Ovary (tissue), 9 donors: ENCODE measurements around the gene WDR86. TPM values are rescaled to one million over a fixed set of nuclear protein-coding genes. Genes with fewer than 3 reads are reported as not detected.

Source experiments
- DNase-seq, 5 donors: peaks; one replicate each; pipeline ENCODE4 v3.0.0-alpha.2; 2019 to 2020
- H3K27ac ChIP-seq, 2 donors: fragments of 200-600 bp; one replicate each; pipeline versions ENCODE4 v1.5.1 to v1.8.0; 2019 to 2022
- H3K27me3 ChIP-seq: fragments of 200-600 bp; one replicate; pipeline ENCODE4 v1.8.0; 2022
- H3K36me3 ChIP-seq: fragments of 200-600 bp; sonication (generic); one replicate; pipeline ENCODE4 v1.5.1; 2019
- H3K4me1 ChIP-seq: one replicate; pipeline ENCODE4 v1.8.1; 2013; ENCODE audit warnings: mild to moderate bottlenecking, moderate library complexity; ENCODE audit not compliant: insufficient read depth
- H3K4me3 ChIP-seq: fragments of 200-600 bp; sonication (generic); one replicate; pipeline ENCODE4 v1.5.1; 2017
- H3K9me3 ChIP-seq, 2 donors: fragments of 200-600 bp in 1 of 2; sonication (generic) in 1 of 2; one replicate each; pipeline versions ENCODE4 v1.5.1 to v1.8.1; 2013 to 2019; ENCODE audit warnings: mild to moderate bottlenecking in 1 of 2, moderate library complexity in 1 of 2
- EP300 ChIP-seq: sonication (generic); formaldehyde crosslinking; IDR thresholded peaks from one replicate; pipeline ENCODE4 v1.6.1; 2017; ENCODE audit warnings: antibody characterized with exemption
- POLR2A ChIP-seq: fragments of 450-650 bp; IDR thresholded peaks from one replicate; pipeline ENCODE4 v1.6.1; 2017; ENCODE audit warnings: antibody characterized with exemption, mild to moderate bottlenecking, moderate library complexity
- WGBS, 3 donors: extraction: QIAGEN DNeasy Blood & Tissue Kit in 1 of 3; methylation state at CpG; one replicate each; pipeline versions ENCODE4 v1.1.5 to v1.1.7; 2013 to 2017; 5-methylcytosine and 5-hydroxymethylcytosine counted together
- intact Hi-C, 4 donors: fragments of 100-400 bp; cut with DNase I; formaldehyde crosslinking; loops; one replicate each; pipeline versions ENCODE4 v1.11.0 to v1.15.1; 2022 to 2023
- polyA plus RNA-seq, 2 donors: library from polyadenylated mRNA; stranded (reverse); fragments of 200-250 nt in 1 of 2; fragments of 350-450 nt in 1 of 2; fragmentation: Illumina TruSeq in 1 of 2; extraction: RNeasy Lipid Tissue Mini Kit (QIAGEN cat#74804) in 1 of 2; gene quantifications; one replicate each; pipeline ENCODE4 v1.2.3, GENCODE V29; 2013 to 2014
- total RNA-seq, 7 donors: library from RNA; depleted of rRNA in 2 of 7; stranded (reverse); fragments of >200 nt in 2 of 7; fragmentation: NEBNext Ultra II Directional in 3 of 7; extraction: Animal tissue kit (Norgen Biotek cat#: 25700) in 3 of 7; gene quantifications; one replicate each; pipeline versions ENCODE4 v1.1.0 to v1.2.4, GENCODE V29; 2016 to 2023
- TF ChIP-seq, protein P1 (sequence below), 3 donors: fragments of 450-650 bp in 2 of 3; fragments of 200-600 bp in 1 of 3; IDR thresholded peaks; one replicate each; pipeline versions ENCODE4 v1.5.1 to v1.8.0; 2016 to 2022; ENCODE audit warnings: antibody characterized with exemption in 3 of 3, mild to moderate bottlenecking in 1 of 3
- donor health status: DM: no; HTN: no; CAD: no; lungs with moderate emphysema.
- donor health status: DM: no; HTN: no; CAD: no.
- donor health status: Bipolar disorder and iron deficiency.
- donor health status: DM: yes; HTN: yes; CAD: no.
- donor health status: DM: no; HTN: no; CAD: no.
- donor health status: DM: yes; HTN: yes; CAD: no.

Gene WDR86
- total and polyA plus RNA-seq, 9 donors, result 0.77 to 43.4 (median 11.1) TPM

DNA sequence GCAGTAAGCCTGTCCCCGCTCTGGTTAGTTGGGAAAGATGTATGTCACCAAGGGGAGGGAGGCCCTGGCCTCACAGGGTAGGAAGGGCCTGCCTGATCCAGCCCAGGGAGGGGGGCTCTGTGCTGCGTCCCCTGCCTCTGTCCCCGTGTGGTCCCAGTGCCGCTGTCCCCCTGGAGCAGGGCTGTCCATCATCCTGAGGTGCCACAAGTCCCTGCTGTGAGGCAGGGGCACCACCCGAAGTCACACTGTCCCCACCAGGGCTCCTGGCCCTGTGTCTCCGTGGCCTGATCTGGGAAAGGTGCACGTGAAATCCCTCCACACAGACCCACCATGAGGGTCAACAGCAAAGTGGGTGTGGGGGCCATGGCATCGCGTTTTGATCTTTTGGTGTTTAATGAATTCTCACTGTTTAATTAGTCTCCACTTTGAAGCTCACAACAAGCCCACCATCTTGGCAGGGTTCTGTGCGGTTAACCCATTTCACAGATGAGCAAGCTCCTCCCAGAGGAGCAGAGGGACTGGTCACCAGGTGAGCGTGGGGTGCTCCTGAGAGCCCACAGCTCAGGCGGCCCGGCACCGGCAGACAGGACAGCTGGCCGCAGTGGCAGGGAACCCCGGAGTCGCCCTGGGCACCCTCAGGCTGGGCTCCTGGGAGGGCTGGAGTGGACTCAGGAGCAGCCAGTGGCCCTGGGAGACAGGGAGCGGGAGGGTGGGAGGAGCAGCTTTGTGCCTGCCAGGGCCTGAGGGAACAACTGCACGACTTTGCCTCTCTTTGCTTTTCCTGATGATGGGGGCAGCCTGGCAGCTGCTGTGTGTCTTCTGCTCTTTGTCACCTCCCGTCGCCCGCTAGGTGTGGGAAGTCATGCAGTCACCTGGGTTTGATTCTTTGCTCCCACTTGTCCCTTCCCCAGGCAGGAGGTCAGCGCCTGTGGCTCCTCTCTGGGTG is 42.1 kb upstream of the WDR86 start:
- no peak overlapping the region for H3K4me3 ChIP-seq
- no peak overlapping the region for H3K27ac ChIP-seq
- intact Hi-C loops, result no loop called here
- WGBS, 3 donors, result 85 to 92% (median 88%) methylated on average over 23 of the region's 23 CpGs
- peak in 2 of 5 donors; percentile 13 to 30 for DNase-seq
- H3K9me3 ChIP-seq, result no peaks in the 10 kb centered on the region
- TF ChIP-seq, protein P1, sequence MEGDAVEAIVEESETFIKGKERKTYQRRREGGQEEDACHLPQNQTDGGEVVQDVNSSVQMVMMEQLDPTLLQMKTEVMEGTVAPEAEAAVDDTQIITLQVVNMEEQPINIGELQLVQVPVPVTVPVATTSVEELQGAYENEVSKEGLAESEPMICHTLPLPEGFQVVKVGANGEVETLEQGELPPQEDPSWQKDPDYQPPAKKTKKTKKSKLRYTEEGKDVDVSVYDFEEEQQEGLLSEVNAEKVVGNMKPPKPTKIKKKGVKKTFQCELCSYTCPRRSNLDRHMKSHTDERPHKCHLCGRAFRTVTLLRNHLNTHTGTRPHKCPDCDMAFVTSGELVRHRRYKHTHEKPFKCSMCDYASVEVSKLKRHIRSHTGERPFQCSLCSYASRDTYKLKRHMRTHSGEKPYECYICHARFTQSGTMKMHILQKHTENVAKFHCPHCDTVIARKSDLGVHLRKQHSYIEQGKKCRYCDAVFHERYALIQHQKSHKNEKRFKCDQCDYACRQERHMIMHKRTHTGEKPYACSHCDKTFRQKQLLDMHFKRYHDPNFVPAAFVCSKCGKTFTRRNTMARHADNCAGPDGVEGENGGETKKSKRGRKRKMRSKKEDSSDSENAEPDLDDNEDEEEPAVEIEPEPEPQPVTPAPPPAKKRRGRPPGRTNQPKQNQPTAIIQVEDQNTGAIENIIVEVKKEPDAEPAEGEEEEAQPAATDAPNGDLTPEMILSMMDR (IDR thresholded peaks at IDR 0.05), result no peak
- TF ChIP-seq POLR2A (no peak), EP300 (no peak)
- no peaks in the 10 kb centered on the region for H3K27me3 ChIP-seq
- peaks cover 1% of the 10 kb centered on the region for H3K4me1 ChIP-seq
- H3K36me3 ChIP-seq, result no peaks in the 10 kb centered on the region

DNA sequence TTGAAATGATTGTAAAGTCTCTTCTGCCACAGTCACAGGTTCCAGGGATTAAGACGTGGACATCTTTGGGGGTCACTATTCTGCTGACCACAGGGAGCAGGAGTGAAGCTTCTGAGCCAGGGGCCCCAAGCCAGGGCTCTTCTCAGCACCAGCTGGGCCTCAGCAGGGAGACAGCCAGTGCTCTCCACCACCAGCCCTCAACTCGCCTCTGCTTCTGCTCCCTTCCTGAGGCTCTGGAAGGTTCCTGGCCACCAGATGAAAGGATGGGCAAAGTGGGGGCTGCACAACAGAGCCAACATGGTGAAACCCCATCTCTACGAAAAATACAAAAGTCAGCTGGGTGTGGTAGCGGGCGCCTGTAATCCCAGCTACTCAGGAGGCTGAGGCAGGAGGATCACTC is 41.3 kb upstream of the WDR86 start:
- no peaks in the 10 kb centered on the region for H3K27me3 ChIP-seq
- H3K4me1 ChIP-seq, result peaks cover 1% of the 10 kb centered on the region
- WGBS, 3 donors, result 79 to 87% (median 82%) methylated on average over 5 of the region's 5 CpGs
- H3K9me3 ChIP-seq, result no peaks in the 10 kb centered on the region
- H3K36me3 ChIP-seq, result no peaks in the 10 kb centered on the region
- no peak overlapping the region for H3K27ac ChIP-seq
- no peak overlapping the region for H3K4me3 ChIP-seq
- TF ChIP-seq EP300, result no peak
- TF ChIP-seq POLR2A, result no peak
- TF ChIP-seq, protein P1 (IDR thresholded peaks at IDR 0.05), result no peak
- peak in 2 of 5 donors; percentile 6 to 23 for DNase-seq
- intact Hi-C loops, result no loop called here

- WGBS, 3 donors, result 86 to 91% (median 89%) methylated on average over 9 of the region's 9 CpGs
- TF ChIP-seq EP300, result no peak
- TF ChIP-seq, protein P1 (IDR thresholded peaks at IDR 0.05), result no peak
- no peak for TF ChIP-seq POLR2A
Measured at GRCh38 chr7:151449990-151450389, 40.2 kb upstream of the WDR86 start.

GRCh38 chr7:151448261-151449252 is 38.7 kb upstream of the WDR86 start:
- H3K27me3 ChIP-seq, result no peaks in the 10 kb centered on the region
- intact Hi-C loops, result loop anchor here in 3 of 4 donors (1.0 to 5.0 kb wide), 4 partner anchors 80 to 134 kb away; no protein-coding TSS in a partner anchor
- 4 to 15% (median 8%) methylated on average over 47 to 61 of the region's 61 CpGs for WGBS, 3 donors
- TF ChIP-seq, protein P1 (IDR thresholded peaks at IDR 0.05), result peak; percentile 70 to 86 (median 86)
- TF ChIP-seq EP300 (no peak), POLR2A (no peak)
- H3K27ac ChIP-seq, result peak overlapping the region; percentile 0 to 64
- peak; percentile 70 to 86 (median 79) for DNase-seq
- H3K9me3 ChIP-seq, result no peaks in the 10 kb centered on the region
- peak overlapping the region; percentile 52 for H3K4me3 ChIP-seq
- peaks cover 1% of the 10 kb centered on the region for H3K4me1 ChIP-seq
- no peaks in the 10 kb centered on the region for H3K36me3 ChIP-seq

More at GRCh38 chr7:151449990-151450389, 40.2 kb upstream of the WDR86 start:
- no peak overlapping the region for H3K4me3 ChIP-seq
- peak in 2 of 5 donors; percentile 5 to 21 for DNase-seq
- H3K27me3 ChIP-seq, result no peaks in the 10 kb centered on the region
- no peaks in the 10 kb centered on the region for H3K36me3 ChIP-seq
- H3K4me1 ChIP-seq, result peaks cover 1% of the 10 kb centered on the region
- no peak overlapping the region for H3K27ac ChIP-seq
- intact Hi-C loops, result loop anchor here in 3 of 4 donors (2.0 to 5.0 kb wide), 3 partner anchors 81 to 135 kb away; no protein-coding TSS in a partner anchor
- no peaks in the 10 kb centered on the region for H3K9me3 ChIP-seq
